PC-3 (cell line): ENCODE data around the gene B4GALT2.

Source experiments
- EZH2 ChIP-seq: fragments of 300-600 bp; sonication (generic); IDR thresholded peaks from one replicate; pipeline ENCODE4 v1.6.1; 2017; ENCODE audit warnings: antibody characterized with exemption, mild to moderate bottlenecking, low read length; ENCODE audit not compliant: unreplicated experiment
- EZH2phosphoT487 ChIP-seq: fragments of 300-600 bp; sonication (generic); IDR thresholded peaks from 2 replicates; pipeline ENCODE4 v1.6.1; 2018; ENCODE audit warnings: mild to moderate bottlenecking, antibody characterized with exemption, low read length, borderline replicate concordance
- TF ChIP-seq, protein P1 (sequence below): fragments of 300-600 bp; sonication (generic); conservative IDR thresholded peaks from 2 replicates; pipeline ENCODE4 v1.5.1; 2017; ENCODE audit warnings: antibody characterized with exemption, low read depth, mild to moderate bottlenecking, low read length

DNA sequence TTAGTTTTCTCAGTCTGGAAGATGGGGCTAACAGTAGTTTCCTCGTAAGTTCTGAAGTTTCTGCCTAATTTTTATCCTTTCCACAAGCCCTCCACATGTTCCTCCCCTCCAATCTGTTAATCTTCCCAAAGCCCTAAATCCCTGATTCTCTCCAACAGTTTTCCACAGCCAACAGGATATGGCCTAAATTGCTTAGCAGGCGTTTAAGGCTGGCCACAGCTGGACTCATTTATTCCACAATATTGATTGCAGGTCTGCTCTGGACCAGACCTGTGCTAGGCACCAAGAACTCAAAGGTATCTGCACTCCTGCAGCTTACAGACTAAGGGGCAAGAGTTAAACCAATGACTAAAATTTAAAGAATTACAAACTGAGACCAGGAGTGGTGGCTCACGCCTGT is 48.3 kb downstream of the B4GALT2 start:
- TF ChIP-seq, protein P1, sequence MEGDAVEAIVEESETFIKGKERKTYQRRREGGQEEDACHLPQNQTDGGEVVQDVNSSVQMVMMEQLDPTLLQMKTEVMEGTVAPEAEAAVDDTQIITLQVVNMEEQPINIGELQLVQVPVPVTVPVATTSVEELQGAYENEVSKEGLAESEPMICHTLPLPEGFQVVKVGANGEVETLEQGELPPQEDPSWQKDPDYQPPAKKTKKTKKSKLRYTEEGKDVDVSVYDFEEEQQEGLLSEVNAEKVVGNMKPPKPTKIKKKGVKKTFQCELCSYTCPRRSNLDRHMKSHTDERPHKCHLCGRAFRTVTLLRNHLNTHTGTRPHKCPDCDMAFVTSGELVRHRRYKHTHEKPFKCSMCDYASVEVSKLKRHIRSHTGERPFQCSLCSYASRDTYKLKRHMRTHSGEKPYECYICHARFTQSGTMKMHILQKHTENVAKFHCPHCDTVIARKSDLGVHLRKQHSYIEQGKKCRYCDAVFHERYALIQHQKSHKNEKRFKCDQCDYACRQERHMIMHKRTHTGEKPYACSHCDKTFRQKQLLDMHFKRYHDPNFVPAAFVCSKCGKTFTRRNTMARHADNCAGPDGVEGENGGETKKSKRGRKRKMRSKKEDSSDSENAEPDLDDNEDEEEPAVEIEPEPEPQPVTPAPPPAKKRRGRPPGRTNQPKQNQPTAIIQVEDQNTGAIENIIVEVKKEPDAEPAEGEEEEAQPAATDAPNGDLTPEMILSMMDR: no peak
- TF ChIP-seq EZH2 (no peak), EZH2phosphoT487 (no peak)
